GM18517 (cell line): ENCODE results near the gene MCU.

Source experiments
- ATAC-seq: cut with Tn5 transposase; IDR thresholded peaks from one replicate; pipeline ENCODE4 v1.9.1; 2021; ENCODE audit warnings: mild to moderate bottlenecking, moderate library complexity; ENCODE audit not compliant: unreplicated experiment

Gene MCU

DNA sequence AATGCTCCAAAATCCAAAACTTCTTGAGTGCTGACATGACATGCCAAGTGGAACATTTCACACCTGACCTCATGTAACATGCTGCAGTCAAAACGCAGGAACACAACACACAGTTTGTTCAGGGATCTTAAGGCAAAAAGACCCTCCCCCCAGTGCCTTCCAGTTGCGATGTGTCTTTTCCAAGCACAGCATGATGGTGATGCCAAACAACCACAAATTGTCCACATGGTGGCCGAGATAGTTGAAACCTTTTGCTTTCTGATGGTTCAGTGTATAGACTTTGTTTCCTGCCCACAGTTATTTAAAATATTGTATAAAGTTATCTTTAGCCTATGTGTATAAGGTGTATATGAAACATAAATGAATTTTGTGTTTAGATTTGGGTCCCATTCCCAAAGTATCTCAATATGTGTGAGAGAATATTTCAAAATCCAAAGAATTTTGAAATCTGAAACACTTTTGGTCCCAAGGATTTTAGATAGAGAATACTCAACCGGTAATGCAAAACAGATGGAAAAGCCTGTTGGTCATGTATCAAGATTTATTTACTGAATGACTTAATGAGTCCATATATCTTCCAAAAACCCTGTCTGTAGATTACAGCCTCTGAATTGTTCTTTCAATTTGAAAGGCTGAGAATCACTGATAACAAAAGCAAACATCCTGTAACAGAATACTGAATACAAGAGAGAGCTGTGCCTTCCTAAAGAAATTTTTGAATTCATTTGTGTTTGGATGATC is 108.2 kb downstream of the MCU start:
- ATAC-seq = no peak

DNA sequence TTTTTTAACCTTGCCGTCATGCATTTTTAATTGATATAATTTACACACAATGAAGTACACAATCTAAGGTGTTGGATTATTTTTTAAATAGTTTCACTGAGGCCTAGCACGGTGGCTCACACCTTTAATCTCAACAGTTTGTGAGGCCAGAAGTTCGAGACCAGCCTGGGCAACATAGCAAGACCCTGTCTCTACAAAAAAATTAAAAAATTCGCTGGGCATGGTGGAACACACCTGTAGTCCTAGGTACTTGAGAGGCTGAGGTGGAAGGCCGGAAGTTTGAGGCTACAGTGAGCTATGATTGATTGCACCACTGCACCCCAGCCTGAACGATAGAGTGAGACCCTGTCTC is 108.8 kb downstream of the MCU start:
- no peak for ATAC-seq

DNA sequence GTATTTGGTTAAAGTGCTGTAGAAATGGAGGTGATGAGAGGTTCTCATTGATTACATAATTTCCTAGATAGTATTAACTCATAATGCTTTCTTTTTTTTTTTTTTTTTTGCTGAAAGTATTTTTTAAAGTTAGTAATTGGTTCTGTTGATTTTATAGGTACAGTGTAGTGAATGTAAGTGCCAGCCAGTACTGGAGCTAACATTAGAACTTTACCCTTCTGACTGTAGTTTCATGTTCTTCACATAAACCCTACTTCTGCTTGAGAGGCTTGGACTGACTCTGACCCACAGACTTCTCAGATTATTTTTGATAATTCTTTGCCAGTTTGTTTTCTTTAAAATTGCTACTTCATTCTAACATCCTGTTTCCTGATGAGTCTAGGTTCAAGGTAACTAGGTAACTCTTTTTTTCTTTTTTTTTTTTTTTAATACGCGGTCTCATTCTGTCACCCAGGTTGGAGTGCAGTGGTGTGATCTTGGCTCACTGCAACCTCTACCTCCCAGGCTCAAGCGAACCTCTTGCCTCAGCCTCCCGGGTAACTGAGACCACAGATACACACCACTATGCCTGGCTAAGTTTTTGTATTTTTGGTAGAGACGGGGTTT is 109.4 kb downstream of the MCU start:
- no peak for ATAC-seq

DNA sequence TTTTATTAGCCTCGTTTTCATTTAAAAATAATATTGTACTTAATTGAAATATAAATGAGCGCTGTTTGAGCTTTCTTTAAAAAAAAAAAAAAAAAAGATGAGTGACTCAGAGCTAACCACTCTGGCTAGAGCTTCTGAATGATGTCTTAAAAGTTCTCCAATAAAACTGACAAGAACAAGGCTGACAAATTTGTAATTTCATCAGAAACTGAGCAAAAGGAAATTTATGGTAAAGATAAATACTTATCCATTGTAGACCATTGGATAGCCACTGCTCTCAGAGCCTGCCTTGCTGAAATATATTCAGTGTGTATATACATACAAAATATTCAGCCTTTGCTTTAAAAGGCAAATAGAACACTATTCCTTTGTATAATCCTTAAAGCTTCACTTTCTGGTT is 110.4 kb downstream of the MCU start:
- ATAC-seq = no peak

DNA sequence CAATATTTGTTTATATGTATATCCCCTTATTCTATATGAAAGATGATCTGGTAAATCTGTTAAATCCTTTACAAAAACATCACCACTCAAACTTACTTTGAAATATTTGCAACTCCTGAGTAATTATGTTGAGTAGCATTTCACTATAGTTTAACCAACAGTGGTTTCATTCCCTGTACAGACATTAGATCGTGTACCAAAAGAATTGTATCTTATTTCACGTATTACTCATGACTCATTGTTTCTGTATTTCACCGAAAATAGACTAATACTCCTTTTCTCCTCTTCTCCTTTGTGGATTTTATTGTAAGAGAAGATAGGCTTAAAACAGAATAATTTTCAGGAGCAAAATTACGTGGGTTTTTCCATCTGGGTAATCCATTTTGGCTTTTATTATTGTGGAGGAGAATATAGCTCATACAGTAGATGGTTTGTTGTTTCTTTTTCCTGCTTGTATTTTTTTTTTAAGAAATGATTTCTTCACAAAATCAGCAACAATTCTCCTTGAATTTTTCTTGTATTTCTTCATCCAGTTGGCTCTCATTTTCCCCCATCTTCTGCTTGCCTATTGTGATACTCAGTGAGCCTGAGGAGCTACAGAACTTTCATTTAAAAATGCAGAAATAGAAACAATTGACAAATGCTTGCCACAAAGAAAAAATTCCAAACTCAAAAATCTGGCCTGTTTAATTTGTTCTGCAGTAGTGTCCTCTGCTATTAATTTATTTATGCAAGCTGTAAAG is 111.0 kb downstream of the MCU start:
- no peak for ATAC-seq

DNA sequence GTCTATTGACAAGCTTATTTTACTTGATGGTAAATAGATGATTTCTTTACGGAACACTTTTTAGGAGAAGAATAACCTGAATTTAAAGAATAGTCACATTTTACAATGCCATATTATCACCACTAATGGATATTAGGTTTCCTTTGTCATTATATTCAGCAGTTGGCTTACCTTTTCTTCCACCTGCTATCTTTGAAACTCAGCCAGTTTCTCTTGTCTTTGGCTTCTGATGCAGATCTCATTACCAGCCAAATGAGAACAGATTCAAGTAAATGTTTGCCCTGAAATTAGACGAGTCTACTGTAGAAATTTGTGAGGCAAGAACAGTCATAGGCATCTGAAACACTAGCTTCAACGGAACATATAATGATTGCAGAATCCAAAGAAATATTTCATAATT is 116.1 kb downstream of the MCU start:
- ATAC-seq = no peak

DNA sequence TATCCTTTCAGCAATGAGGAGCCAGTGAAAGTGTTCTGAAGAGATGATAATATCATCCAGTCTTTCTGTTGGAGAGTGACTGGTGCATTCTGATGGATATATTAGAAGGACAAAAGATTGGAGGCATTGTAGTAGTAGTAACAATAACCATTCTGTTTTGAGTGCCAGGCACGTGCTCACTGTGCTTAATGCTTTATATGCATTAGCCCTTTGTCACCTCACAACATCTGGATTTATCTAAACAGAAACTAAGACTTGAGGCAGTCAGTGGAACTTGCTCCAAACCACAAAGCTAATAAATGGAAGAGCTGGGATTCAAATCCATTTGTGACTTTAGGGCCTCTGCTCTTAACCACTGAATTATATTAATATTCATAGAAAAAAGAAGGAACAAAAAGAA is 117.1 kb downstream of the MCU start:
- no peak for ATAC-seq

DNA sequence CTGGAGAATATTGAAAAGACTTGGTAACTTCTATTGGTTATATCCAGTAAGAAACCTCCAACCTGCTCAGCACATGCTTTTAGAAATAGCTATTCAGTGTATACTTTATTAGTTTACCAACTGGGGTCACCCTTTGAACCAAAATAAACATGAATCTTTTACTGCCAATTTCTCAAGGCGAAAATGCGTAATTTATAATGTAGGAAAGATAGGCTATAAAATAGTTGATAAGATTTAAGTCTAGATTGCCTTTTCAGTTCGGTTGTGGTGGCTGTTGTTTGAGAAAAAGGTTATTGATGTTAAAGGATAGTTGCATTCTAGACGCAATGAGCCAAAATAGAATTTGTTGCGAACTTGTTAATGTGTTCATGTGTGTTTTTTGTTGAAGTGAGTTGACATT is 119.0 kb downstream of the MCU start:
- ATAC-seq = no peak

DNA sequence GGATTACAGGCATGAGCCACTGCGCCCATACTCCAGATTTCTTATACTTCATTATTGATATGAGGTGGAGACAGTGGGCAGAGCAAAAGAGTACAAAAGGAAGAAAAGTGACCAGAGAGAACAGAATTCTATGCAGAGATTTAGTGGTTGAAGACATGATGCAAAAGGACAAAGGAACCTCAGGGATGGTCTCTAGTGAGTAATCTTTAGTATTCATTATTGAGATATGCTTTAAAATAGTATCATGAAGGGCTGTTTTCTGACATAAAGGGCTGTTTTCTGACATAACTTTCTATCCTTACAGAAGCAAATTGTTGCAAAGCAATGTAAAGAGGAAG is 120.4 kb downstream of the MCU start:
- ATAC-seq = no peak

DNA sequence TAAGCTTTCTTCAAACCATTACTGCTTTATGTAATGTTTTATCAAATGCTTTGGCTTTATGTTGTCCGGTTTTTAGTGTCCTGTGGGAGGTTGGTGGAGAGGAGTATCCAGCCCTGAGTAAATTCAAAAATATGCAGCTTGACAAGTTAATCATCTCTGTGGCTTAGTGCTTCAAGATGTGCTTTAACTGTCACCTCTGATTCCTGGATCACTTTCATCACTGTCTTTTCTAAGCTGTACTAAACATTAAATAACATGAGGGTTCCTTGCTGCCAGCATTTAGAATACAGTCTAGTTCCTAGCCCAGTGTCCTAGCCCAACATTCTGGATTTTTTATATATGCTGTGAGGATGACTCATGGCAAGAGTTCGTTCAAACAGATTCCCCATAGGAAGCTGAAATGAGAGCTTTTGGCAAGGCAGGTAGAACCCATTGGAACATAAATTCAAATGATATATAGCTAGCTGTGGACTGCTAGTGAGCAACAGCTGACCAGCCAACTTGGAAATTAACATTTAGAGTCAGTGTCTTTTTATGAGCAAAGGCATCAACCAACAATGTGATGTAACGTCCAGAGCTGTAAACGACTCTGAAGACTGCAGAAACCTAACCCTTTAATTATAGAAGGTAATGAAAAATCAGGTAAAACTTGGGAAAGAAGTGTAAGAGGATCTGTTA is 120.9 kb downstream of the MCU start:
- no peak for ATAC-seq

DNA sequence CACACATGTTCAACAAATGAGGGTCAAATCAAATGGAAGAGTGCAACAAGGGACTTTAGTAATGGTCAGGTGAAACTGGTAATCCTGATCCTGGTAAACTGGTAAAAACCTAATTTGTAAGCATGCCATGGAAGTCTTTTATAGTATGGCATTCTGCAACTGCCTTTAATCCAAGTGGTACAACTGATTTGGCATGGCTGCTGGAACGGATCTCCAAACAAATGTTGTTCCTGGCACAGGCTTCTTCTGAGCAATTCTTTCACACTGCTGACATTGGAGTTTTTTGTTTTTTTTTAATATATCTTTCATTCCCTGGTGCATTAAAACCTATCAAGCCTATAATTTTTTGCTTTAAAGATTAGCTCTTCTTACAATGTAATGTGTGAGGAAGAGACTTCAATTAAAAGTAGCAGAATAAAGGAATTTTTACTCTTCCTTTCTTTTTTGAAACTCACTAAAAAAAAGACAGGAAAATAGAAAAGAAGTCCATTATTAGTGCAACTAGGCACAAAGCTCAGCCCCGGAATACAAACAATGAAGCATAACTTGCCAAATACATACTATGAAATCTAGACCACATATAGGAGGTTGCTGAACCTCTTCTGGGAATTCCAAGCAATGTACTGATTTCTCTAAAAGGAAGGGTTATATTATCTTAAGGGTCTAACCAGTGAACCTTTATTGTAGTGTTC is 122.3 kb downstream of the MCU start:
- no peak for ATAC-seq

DNA sequence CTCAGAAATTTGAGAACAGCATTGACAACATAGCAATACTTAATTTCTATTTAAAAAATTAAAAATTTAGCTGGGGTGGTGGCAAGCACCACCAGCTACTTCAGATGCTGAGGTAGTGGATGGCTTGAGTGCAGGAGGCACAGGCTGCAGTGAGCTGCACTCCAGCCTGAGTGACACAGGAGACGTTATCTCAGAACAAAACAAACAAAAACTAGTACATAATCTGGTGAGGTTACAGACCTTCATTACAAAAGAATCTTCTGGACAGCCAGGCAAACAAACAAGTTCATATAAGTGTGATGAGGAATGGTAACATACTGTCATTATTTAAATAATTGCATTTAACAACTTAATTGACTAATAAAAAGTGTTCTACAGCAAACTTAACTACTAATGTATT is 124.6 kb downstream of the MCU start:
- ATAC-seq = no peak

DNA sequence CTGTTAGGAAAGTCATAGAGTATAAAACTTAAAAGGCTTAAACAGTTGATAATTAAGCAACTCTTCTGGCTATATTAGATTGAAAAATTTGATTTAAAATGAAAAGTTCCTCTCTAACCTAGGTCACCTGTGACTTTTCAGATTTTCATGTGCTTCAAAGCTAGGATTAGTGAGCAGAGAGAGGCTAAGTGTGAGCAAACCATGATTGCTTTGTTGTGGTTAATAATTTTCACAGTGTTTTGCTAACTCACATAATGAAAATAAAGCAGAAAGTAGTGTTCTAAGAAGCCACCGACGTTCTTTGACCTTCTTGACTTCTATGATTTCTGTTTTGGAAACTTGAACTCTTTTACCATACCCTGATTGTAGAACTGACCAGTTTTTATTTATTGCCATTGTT is 126.1 kb downstream of the MCU start:
- ATAC-seq = no peak

DNA sequence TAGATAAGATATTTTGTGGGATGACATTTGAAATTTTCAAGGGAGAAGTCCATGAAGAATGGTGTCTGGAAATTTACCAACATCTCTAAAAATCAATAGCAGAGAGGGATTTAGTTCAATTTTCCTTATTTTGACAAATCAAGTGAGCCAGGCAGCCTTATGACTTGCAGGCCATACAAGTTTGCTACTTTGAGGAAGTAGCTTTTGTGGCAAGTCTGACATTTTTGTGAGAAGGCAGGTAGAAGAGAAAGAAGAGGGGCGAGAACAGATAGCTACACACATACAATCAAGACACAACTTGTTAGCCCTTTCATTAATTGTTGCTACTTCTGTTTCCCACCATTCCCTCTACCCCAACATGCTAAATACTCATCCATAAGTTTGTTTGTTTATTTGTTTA is 127.1 kb downstream of the MCU start:
- ATAC-seq = no peak

DNA sequence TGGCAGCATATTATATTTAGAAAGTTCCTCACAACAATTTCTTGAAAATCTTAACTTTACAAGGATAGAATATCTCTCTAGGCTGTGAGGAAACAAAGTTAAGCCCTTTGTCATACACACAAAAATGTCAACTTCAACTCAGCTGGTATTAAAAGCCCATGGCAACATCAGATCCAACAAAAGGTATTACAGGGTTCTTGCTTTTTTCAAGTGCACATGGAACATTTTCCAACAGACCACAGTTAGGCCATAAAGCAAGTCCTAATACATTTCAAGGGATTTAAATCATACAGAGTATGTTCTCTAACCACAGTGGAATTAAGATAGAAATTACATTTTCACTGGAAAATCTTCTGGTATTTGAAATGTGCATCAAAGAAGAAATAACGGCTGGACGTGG is 129.7 kb downstream of the MCU start:
- ATAC-seq = no peak

DNA sequence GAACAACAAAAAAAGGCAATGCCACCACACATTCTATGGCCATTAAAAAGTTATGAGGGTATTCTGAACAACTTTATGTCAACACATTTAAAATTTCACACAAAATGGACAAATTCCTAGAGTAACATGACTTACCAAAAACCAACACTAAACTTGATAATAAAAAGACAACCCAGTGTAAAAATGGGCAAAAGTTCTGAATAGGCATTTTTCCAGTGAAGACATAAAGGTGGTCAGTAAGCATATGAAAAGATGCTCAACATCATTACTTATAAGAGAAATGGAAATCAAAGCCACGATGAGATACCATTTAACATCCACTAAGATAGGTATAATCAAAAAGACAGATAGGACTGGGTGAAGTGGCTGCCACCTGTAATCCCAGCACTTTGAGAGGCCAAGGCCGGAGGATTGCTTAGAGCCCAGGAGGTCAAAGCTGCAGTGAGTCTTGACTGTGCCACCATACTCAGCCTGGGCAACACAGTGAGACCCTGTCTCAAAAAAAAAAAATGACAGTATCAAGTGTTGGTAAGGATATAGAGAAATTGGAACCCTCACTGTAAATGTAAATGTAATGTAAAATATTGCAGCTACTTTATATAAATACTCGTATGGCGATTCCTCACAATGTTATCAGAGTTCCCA is 130.5 kb downstream of the MCU start:
- ATAC-seq = no peak

DNA sequence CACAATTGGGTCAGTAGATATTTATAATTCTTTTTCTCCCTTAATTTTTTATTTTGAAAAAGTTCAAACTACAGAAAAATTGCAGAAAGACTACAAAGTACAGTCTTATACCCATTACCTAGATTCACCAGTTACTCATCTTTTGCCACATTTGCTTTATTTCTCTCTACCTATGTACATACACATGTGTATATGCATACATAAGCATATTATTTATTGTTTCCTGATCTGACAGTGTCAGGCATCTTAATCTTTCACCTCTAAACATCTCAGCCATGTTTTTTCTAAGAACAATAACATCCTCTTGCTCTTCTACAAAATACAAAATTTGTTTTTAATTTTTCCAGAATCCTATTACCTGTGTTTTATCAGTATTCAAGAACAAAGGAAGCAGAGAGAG is 133.2 kb downstream of the MCU start:
- ATAC-seq = no peak

DNA sequence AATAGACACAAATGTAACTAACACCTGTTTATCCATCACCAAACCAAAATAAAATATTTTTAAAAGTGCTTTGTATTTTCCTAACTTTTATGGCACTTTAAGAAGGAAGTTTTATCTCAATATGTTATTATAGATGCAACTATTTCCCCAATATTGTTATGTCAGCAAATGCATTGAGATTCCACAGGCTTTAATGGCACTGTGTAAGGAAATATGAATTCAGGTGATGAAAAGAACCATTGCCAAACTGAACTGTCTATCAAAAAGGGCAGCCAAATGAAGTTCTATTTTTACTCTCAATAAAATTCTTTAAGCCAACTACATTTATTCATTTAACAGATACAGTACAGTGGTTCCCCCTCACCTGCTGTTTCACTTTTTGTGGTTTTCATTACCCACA is 134.4 kb downstream of the MCU start:
- no peak for ATAC-seq

DNA sequence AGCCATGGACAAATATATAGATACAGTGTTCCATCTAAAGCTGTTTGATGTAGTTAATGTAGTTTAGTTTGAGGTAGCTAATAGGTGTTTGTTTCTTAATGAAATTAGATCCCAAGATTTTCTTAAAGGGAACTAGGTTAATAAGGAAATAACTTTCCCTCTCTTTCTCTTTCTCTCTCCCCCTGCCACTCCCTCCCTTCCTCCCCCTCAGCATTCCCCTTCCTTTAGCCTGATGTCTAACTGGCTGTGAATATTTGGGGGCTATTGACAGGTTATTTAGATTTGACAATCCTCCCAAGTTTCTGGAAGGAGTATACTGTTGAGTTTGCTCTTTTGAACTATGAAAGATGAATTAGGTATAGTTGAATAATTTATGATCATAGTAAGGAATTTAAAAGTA is 136.4 kb downstream of the MCU start:
- no peak for ATAC-seq

DNA sequence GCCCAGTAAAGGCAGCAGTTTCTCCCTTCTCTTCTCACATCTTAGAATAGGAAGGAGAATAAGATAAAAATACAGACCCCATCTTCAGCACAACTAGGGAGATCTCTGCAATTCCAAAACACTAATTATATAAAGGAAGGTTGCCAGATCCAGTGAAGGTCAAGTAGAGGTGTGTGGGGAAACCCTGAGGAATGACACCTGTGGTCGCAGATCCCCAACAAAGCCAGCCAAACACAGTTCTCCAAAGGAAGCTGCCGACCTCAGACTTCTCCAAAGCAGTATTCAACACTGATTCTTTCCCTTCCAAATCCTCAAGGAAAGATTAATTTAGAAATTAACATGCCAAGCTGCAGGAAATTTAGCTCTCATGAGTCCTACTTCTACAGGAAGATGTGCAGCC is 138.7 kb downstream of the MCU start:
- ATAC-seq = no peak
